ENCODE data around the gene PRLR. TPM values are rescaled to one million over a fixed set of nuclear protein-coding genes. Genes with fewer than 3 reads are reported as not detected.

Gene PRLR
- total and polyA plus RNA-seq, 2 of the 8 experiments (the other 6 are each of a cell fraction or from before 2014, with no cell fraction given) = 0.53 to 2.5 TPM

DNA sequence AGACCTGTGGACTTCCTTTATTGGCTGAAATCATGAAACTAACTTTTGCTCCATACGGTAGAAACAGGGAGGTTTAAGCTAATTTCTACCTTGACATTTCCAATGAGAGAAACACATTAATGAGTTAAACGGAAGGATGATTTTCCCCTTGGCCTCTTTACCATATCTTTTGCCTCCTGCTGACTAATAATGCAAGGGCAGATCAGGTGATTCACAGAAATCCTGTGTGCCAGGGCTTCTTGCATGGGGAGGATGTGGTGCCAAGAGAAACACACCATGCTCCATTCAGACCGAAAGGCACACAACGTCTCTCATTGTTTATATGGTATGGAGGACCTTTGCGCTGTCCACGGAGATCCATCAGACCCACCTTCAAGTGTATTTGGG is 17.4 kb upstream of the PRLR start:
- Histone ChIP-seq H4K5ac (ENCODE audit: insufficient read length, low read depth, low read length) (no peak overlapping the region), H2AK5ac (ENCODE audit: low read depth, low read length) (no peak overlapping the region), H2BK5ac (ENCODE audit: low read depth, low read length) (no peak overlapping the region), H3K9me3 (ENCODE audit: insufficient read depth in 2 of 2, low read depth in 1 of 2, low read length in 1 of 2) (peaks cover 0 to 4% of the 10 kb centered on the region in 2 experiments; a peak in 2 of 4 replicates), H3K4me2 (ENCODE audit: insufficient read depth in 1 of 2, low read depth in 2 of 2, low read length in 2 of 2) (no peak overlapping the region), H2BK12ac (ENCODE audit: low read depth, low read length) (no peak overlapping the region), H2BK20ac (ENCODE audit: low read length) (no peak overlapping the region), H3K23ac (ENCODE audit: insufficient read length) (no peak overlapping the region), H3K4ac (replicated peaks; ENCODE audit: insufficient read length, low read depth, low read length) (no peak overlapping the region), H3K27me3 (replicated peaks in 1 of 4; ENCODE audit: control insufficient read depth in 3 of 4, extremely low read depth in 1 of 4, insufficient read depth in 3 of 4, low read length in 3 of 4) (no peaks in the 10 kb centered on the region), H3K4me1 (replicated peaks in 1 of 4; ENCODE audit: control insufficient read depth in 3 of 4, insufficient read depth in 4 of 4, low read length in 3 of 4) (peaks cover 0 to 4% (median under 1%) of the 10 kb centered on the region in 4 experiments; a peak in 2 of 7 replicates), H3K23me2 (ENCODE audit: low read depth, low read length) (no peaks in the 10 kb centered on the region), H3K4me3 (ENCODE audit: extremely low read depth in 1 of 4, insufficient read depth in 2 of 4, low read depth in 3 of 4, low read length in 4 of 4) (no peak overlapping the region), H3K27ac (ENCODE audit: low read depth, low read length) (no peak overlapping the region), H3K14ac (ENCODE audit: insufficient read length) (no peak overlapping the region), H2BK120ac (replicated peaks; ENCODE audit: low read depth, low read length) (no peak overlapping the region), H3K9ac (replicated peaks in 1 of 4; ENCODE audit: extremely low read depth in 1 of 4, low read depth in 3 of 4, low read length in 3 of 4) (no peak overlapping the region), H2AFZ (ENCODE audit: low read length) (no peak overlapping the region; the same call in 1 of the 2 replicates), H2BK15ac (ENCODE audit: low read length) (no peak overlapping the region), H4K8ac (ENCODE audit: extremely low read depth, insufficient read depth, low read length) (no peak overlapping the region), H4K91ac (replicated peaks; ENCODE audit: insufficient read length, low read length) (no peak overlapping the region), H3K79me1 (ENCODE audit: low read depth, low read length) (no peaks in the 10 kb centered on the region), H3K56ac (replicated peaks; ENCODE audit: insufficient read length, low read depth, low read length) (no peak overlapping the region), H3K18ac (ENCODE audit: extremely low read depth, low read length) (no peak overlapping the region), H4K20me1 (replicated peaks in 1 of 2; ENCODE audit: control insufficient read depth in 1 of 2, insufficient read depth in 2 of 2, low read length in 2 of 2) (no peaks in the 10 kb centered on the region), H3K79me2 (ENCODE audit: control insufficient read depth in 1 of 2, insufficient read depth in 2 of 2, low read length in 2 of 2) (no peaks in the 10 kb centered on the region), H3K36me3 (ENCODE audit: control insufficient read depth in 2 of 4, insufficient read depth in 4 of 4, low read length in 3 of 4) (no peaks in the 10 kb centered on the region)
- TF ChIP-seq, protein P1, sequence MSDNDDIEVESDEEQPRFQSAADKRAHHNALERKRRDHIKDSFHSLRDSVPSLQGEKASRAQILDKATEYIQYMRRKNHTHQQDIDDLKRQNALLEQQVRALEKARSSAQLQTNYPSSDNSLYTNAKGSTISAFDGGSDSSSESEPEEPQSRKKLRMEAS (IDR thresholded peaks at IDR 0.05) = no peak
- TF ChIP-seq FOSL1 (IDR thresholded peaks at IDR 0.05; ENCODE audit: insufficient read depth, low read depth, low read length) (no peak), SP2 (IDR thresholded peaks at IDR 0.05; ENCODE audit: low read length) (no peak), TBP (IDR thresholded peaks at IDR 0.05; ENCODE audit: low read depth, low read length) (no peak), HDAC6 (IDR thresholded peaks at IDR 0.05; ENCODE audit: low read depth, low read length) (no peak), KDM1A (IDR thresholded peaks at IDR 0.05; ENCODE audit: borderline replicate concordance, low read length) (no peak)
- DNase-seq (ENCODE audit: low read depth in 1 of 2, low spot score in 2 of 2) = no peak
- 87% methylated on average over 6 of the region's 6 CpGs; no CpG with 5 or more reads in 1 of the 2 experiments for WGBS, 2 experiments (ENCODE audit: extremely low coverage in 1 of 2, insufficient coverage in 1 of 2, insufficient read length in 1 of 2, insufficient replicate concordance in 2 of 2, low coverage in 1 of 2, low lambda C conversion rate in 2 of 2, missing lambda C conversion rate in 1 of 2)
- ChIA-PET POLR2A (ENCODE audit: partially characterized antibody) (interaction anchor here (0.6 kb wide), 1 partner anchor 14 kb away, joined by 3 read pairs; no protein-coding TSS in a partner anchor), CTCF (ENCODE audit: partially characterized antibody) (interaction anchor here (1.0 to 2.5 kb wide), 5 partner anchors 10 to 188 kb away, joined by 3 to 8 read pairs (median 4); partner anchors contain the start of gene PRLR)
- FAIRE-seq = no peak
